ENCODE measurements around the gene ANKZF1.
A peak's percentile ranks its signal among the peaks of the same experiment; 100 is the strongest.

The ANKZF1 gene

GRCh38 chr2:219228911-219229304 is 698 bp upstream of the ANKZF1 start:
- H3K27ac ChIP-seq (ENCODE audit: low read length) = no peak overlapping the region
- no peak for DNase-seq (ENCODE audit: low read depth, low spot score)

GRCh38 chr2:219230059-219230540 is 494 bp downstream of the ANKZF1 start:
- WGBS (ENCODE audit: insufficient coverage, insufficient read length) = no CpG with 5 or more reads among the region's 24 CpGs
- Histone ChIP-seq H3K27me3 (ENCODE audit: control insufficient read depth, insufficient read depth, low read length) (no peaks in the 10 kb centered on the region), H3K27ac (ENCODE audit: low read length) (no peak overlapping the region), H3K4me3 (ENCODE audit: low read length) (peak overlapping the region; percentile 89), H3K9me3 (ENCODE audit: control insufficient read depth, insufficient read depth, low read length) (no peaks in the 10 kb centered on the region), H3K36me3 (ENCODE audit: control insufficient read depth, insufficient read depth, low read length) (peaks cover 8% of the 10 kb centered on the region; the same call in 1 of the 2 replicates), H3K4me1 (ENCODE audit: control insufficient read depth, insufficient read depth, low read length) (0 out of 2 replicates have a peak, but pooled peaks cover 3% of the 10 kb centered on the region)
- DNase-seq (ENCODE audit: low read depth, low spot score) = no peak

More at GRCh38 chr2:219228911-219229304, 698 bp upstream of the ANKZF1 start:
- no CpG with 5 or more reads among the region's 19 CpGs for WGBS (ENCODE audit: insufficient coverage, insufficient read length)
- H3K4me3 ChIP-seq (ENCODE audit: low read length) = peak overlapping the region; percentile 89
- H3K27me3 ChIP-seq (ENCODE audit: control insufficient read depth, insufficient read depth, low read length) = no peaks in the 10 kb centered on the region
- H3K4me1 ChIP-seq (ENCODE audit: control insufficient read depth, insufficient read depth, low read length) = 0 out of 2 replicates have a peak, but pooled peaks cover 3% of the 10 kb centered on the region
- no peaks in the 10 kb centered on the region for H3K9me3 ChIP-seq (ENCODE audit: control insufficient read depth, insufficient read depth, low read length)
- peaks cover 14% of the 10 kb centered on the region for H3K36me3 ChIP-seq (ENCODE audit: control insufficient read depth, insufficient read depth, low read length)

- no peak overlapping the region for H3K27ac ChIP-seq (ENCODE audit: low read length)
- no peaks in the 10 kb centered on the region for H3K27me3 ChIP-seq (ENCODE audit: control insufficient read depth, insufficient read depth, low read length)
- H3K9me3 ChIP-seq (ENCODE audit: control insufficient read depth, insufficient read depth, low read length) = no peaks in the 10 kb centered on the region
- H3K4me3 ChIP-seq (ENCODE audit: low read length) = no peak overlapping the region
- H3K4me1 ChIP-seq (ENCODE audit: control insufficient read depth, insufficient read depth, low read length) = no peaks in the 10 kb centered on the region
- no peak for DNase-seq (ENCODE audit: low read depth, low spot score)
- H3K36me3 ChIP-seq (ENCODE audit: control insufficient read depth, insufficient read depth, low read length) = peaks cover 23% of the 10 kb centered on the region
- no CpG with 5 or more reads among the region's 3 CpGs for WGBS (ENCODE audit: insufficient coverage, insufficient read length)
Observed at GRCh38 chr2:219234331-219234730, 4.7 kb downstream of the ANKZF1 start.

- WGBS (ENCODE audit: insufficient coverage, insufficient read length) = no CpG with 5 or more reads among the region's 28 CpGs
- H3K4me3 ChIP-seq (ENCODE audit: low read length) = no peak overlapping the region
- no peak for DNase-seq (ENCODE audit: low read depth, low spot score)
- H3K27me3 ChIP-seq (ENCODE audit: control insufficient read depth, insufficient read depth, low read length) = no peaks in the 10 kb centered on the region
- no peak overlapping the region for H3K27ac ChIP-seq (ENCODE audit: low read length)
- no peaks in the 10 kb centered on the region for H3K36me3 ChIP-seq (ENCODE audit: control insufficient read depth, insufficient read depth, low read length)
- H3K9me3 ChIP-seq (ENCODE audit: control insufficient read depth, insufficient read depth, low read length) = no peaks in the 10 kb centered on the region
- H3K4me1 ChIP-seq (ENCODE audit: control insufficient read depth, insufficient read depth, low read length) = peaks cover 2% of the 10 kb centered on the region; the same call in 1 of the 2 replicates
Observed at GRCh38 chr2:219243291-219243761, 13.7 kb downstream of the ANKZF1 start.

- no peak overlapping the region for H3K27ac ChIP-seq (ENCODE audit: low read length)
- no peak for DNase-seq (ENCODE audit: low read depth, low spot score)
- no CpG with 5 or more reads among the region's 6 CpGs for WGBS (ENCODE audit: insufficient coverage, insufficient read length)
- no peaks in the 10 kb centered on the region for H3K27me3 ChIP-seq (ENCODE audit: control insufficient read depth, insufficient read depth, low read length)
- peaks cover 2% of the 10 kb centered on the region; the same call in 1 of the 2 replicates for H3K4me1 ChIP-seq (ENCODE audit: control insufficient read depth, insufficient read depth, low read length)
- no peaks in the 10 kb centered on the region for H3K36me3 ChIP-seq (ENCODE audit: control insufficient read depth, insufficient read depth, low read length)
- peak overlapping the region; percentile 63; the same call in 1 of the 2 replicates for H3K4me3 ChIP-seq (ENCODE audit: low read length)
- H3K9me3 ChIP-seq (ENCODE audit: control insufficient read depth, insufficient read depth, low read length) = no peaks in the 10 kb centered on the region
Observed at GRCh38 chr2:219244789-219245147, 15.2 kb downstream of the ANKZF1 start.

- Histone ChIP-seq H3K27ac (ENCODE audit: low read length) (no peak within 1 kb of the TSS), H3K9me3 (ENCODE audit: control insufficient read depth, insufficient read depth, low read length) (no peaks in the 10 kb centered on the region), H3K27me3 (ENCODE audit: control insufficient read depth, insufficient read depth, low read length) (no peaks in the 10 kb centered on the region), H3K4me3 (ENCODE audit: low read length) (peak within 1 kb of the TSS; percentile 63), H3K4me1 (ENCODE audit: control insufficient read depth, insufficient read depth, low read length) (peaks cover 2% of the 10 kb centered on the region; the same call in 1 of the 2 replicates), H3K36me3 (ENCODE audit: control insufficient read depth, insufficient read depth, low read length) (peaks cover under 1% of the 10 kb centered on the region)
- DNase-seq (ENCODE audit: low read depth, low spot score) = peak; percentile 88
- WGBS (ENCODE audit: insufficient coverage, insufficient read length) = no CpG with 5 or more reads among the region's 46 CpGs
Observed at GRCh38 chr2:219245148-219245898, 15.7 kb downstream of the ANKZF1 start, which contains the start of the genes GLB1L and STK16. Gene GLB1L (minus strand): TSS chr2:219245444. CDS start chr2:219243573, 1,871 bp downstream. Gene STK16 (plus strand): TSS chr2:219245479. CDS start chr2:219246000, 521 bp downstream.

- no peaks in the 10 kb centered on the region for H3K9me3 ChIP-seq (ENCODE audit: control insufficient read depth, insufficient read depth, low read length)
- no peaks in the 10 kb centered on the region for H3K27me3 ChIP-seq (ENCODE audit: control insufficient read depth, insufficient read depth, low read length)
- WGBS (ENCODE audit: insufficient coverage, insufficient read length) = no CpG with 5 or more reads among the region's 10 CpGs
- peaks cover 4% of the 10 kb centered on the region for H3K36me3 ChIP-seq (ENCODE audit: control insufficient read depth, insufficient read depth, low read length)
- peak overlapping the region; percentile 63; the same call in 1 of the 2 replicates for H3K4me3 ChIP-seq (ENCODE audit: low read length)
- DNase-seq (ENCODE audit: low read depth, low spot score) = no peak
- H3K27ac ChIP-seq (ENCODE audit: low read length) = no peak overlapping the region
- peaks cover 2% of the 10 kb centered on the region; the same call in 1 of the 2 replicates for H3K4me1 ChIP-seq (ENCODE audit: control insufficient read depth, insufficient read depth, low read length)
Observed at GRCh38 chr2:219245899-219246230, 16.3 kb downstream of the ANKZF1 start.

- Histone ChIP-seq H3K36me3 (ENCODE audit: control insufficient read depth, insufficient read depth, low read length) (peaks cover 4% of the 10 kb centered on the region), H3K27me3 (ENCODE audit: control insufficient read depth, insufficient read depth, low read length) (no peaks in the 10 kb centered on the region), H3K9me3 (ENCODE audit: control insufficient read depth, insufficient read depth, low read length) (no peaks in the 10 kb centered on the region), H3K27ac (ENCODE audit: low read length) (no peak overlapping the region), H3K4me1 (ENCODE audit: control insufficient read depth, insufficient read depth, low read length) (peaks cover 2% of the 10 kb centered on the region; the same call in 1 of the 2 replicates), H3K4me3 (ENCODE audit: low read length) (no peak overlapping the region)
- no peak for DNase-seq (ENCODE audit: low read depth, low spot score)
- WGBS (ENCODE audit: insufficient coverage, insufficient read length) = no CpG with 5 or more reads among the region's 10 CpGs
Observed at GRCh38 chr2:219246559-219246958, 17.0 kb downstream of the ANKZF1 start.

- no CpG with 5 or more reads among the region's 17 CpGs for WGBS (ENCODE audit: insufficient coverage, insufficient read length)
- Histone ChIP-seq H3K27me3 (ENCODE audit: control insufficient read depth, insufficient read depth, low read length) (no peaks in the 10 kb centered on the region), H3K36me3 (ENCODE audit: control insufficient read depth, insufficient read depth, low read length) (peaks cover 4% of the 10 kb centered on the region), H3K4me3 (ENCODE audit: low read length) (no peak overlapping the region), H3K4me1 (ENCODE audit: control insufficient read depth, insufficient read depth, low read length) (peaks cover 5% of the 10 kb centered on the region), H3K9me3 (ENCODE audit: control insufficient read depth, insufficient read depth, low read length) (no peaks in the 10 kb centered on the region), H3K27ac (ENCODE audit: low read length) (no peak overlapping the region)
- no peak for DNase-seq (ENCODE audit: low read depth, low spot score)
Observed at GRCh38 chr2:219247678-219248642, 18.4 kb downstream of the ANKZF1 start.

- no CpG with 5 or more reads among the region's 2 CpGs for WGBS (ENCODE audit: insufficient coverage, insufficient read length)
- H3K27me3 ChIP-seq (ENCODE audit: control insufficient read depth, insufficient read depth, low read length) = no peaks in the 10 kb centered on the region
- no peak for DNase-seq (ENCODE audit: low read depth, low spot score)
- peaks cover 4% of the 10 kb centered on the region for H3K36me3 ChIP-seq (ENCODE audit: control insufficient read depth, insufficient read depth, low read length)
- no peaks in the 10 kb centered on the region for H3K9me3 ChIP-seq (ENCODE audit: control insufficient read depth, insufficient read depth, low read length)
- no peak overlapping the region for H3K4me3 ChIP-seq (ENCODE audit: low read length)
- no peak overlapping the region for H3K27ac ChIP-seq (ENCODE audit: low read length)
- peaks cover 5% of the 10 kb centered on the region for H3K4me1 ChIP-seq (ENCODE audit: control insufficient read depth, insufficient read depth, low read length)
Observed at GRCh38 chr2:219248845-219249202, 19.2 kb downstream of the ANKZF1 start.

Data from iPS DF 6.9 (cell line).